PC-3 (cell line): ENCODE data around the gene STARD10.

Experiments
- CTCF ChIP-seq: fragments of 300-600 bp; sonication (generic); conservative IDR thresholded peaks from 2 replicates; pipeline ENCODE4 v1.5.1; 2017; ENCODE audit warnings: antibody characterized with exemption, low read depth, mild to moderate bottlenecking, low read length
- EZH2 ChIP-seq: fragments of 300-600 bp; sonication (generic); IDR thresholded peaks from one replicate; pipeline ENCODE4 v1.6.1; 2017; ENCODE audit warnings: antibody characterized with exemption, mild to moderate bottlenecking, low read length; ENCODE audit not compliant: unreplicated experiment
- EZH2phosphoT487 ChIP-seq: fragments of 300-600 bp; sonication (generic); IDR thresholded peaks from 2 replicates; pipeline ENCODE4 v1.6.1; 2018; ENCODE audit warnings: mild to moderate bottlenecking, antibody characterized with exemption, low read length, borderline replicate concordance

- TF ChIP-seq CTCF (no peak), EZH2phosphoT487 (no peak), EZH2 (no peak)
Measured at GRCh38 chr11:72716290-72716689, 77.6 kb downstream of the STARD10 start.
